ENCODE measurements around the gene SLC10A6.

GRCh38 chr4:86834901-86835300, 14.3 kb downstream of the SLC10A6 start:
- TF ChIP-seq CTCF (conservative IDR thresholded peaks at IDR 0.05; ENCODE audit: low read length) (no peak), EZH2phosphoT487 (IDR thresholded peaks at IDR 0.05; ENCODE audit: borderline replicate concordance) (no peak)
